HepG2 (cell line): Measurements from ENCODE around the gene UCKL1. TPM values are rescaled to one million over a fixed set of nuclear protein-coding genes. Genes with fewer than 3 reads are reported as not detected.

Experiments
- CHD4 ChIP-seq: fragments of 200-600 bp; sonication (generic); IDR thresholded peaks from 2 replicates; pipeline ENCODE4 v1.7.0; 2017; ENCODE audit warnings: mild to moderate bottlenecking, low read length, borderline replicate concordance
- IRF2 ChIP-seq: IDR thresholded peaks from 2 replicates; pipeline ENCODE4 v1.6.1; 2018; ENCODE audit warnings: missing genetic modification reagents, missing compliant biosample characterization
- RBM39 ChIP-seq: fragments of 200-400 bp; formaldehyde crosslinking; IDR thresholded peaks from one replicate; pipeline ENCODE4 v1.6.1; 2018; ENCODE audit warnings: antibody characterized with exemption, mild to moderate bottlenecking, low read depth, low read length; ENCODE audit not compliant: poor library complexity, severe bottlenecking
- SRY ChIP-seq: sonication (generic); formaldehyde crosslinking; IDR thresholded peaks from 2 replicates; pipeline ENCODE4 v1.8.0; 2022; ENCODE audit warnings: mild to moderate bottlenecking, missing genetic modification reagents
- TEF ChIP-seq: sonication (generic); formaldehyde crosslinking; IDR thresholded peaks from 2 replicates; pipeline ENCODE4 v1.5.0; 2020; ENCODE audit warnings: missing genetic modification reagents
- ZBTB39 ChIP-seq: sonication (generic); formaldehyde crosslinking; IDR thresholded peaks from 2 replicates; pipeline ENCODE4 v1.5.0; 2020; ENCODE audit warnings: missing genetic modification reagents
- ZC3H4 ChIP-seq: sonication (generic); formaldehyde crosslinking; IDR thresholded peaks from 2 replicates; pipeline ENCODE4 v1.4.0; 2020; ENCODE audit warnings: missing genetic modification reagents, borderline replicate concordance
- ZFP91 ChIP-seq: sonication (generic); formaldehyde crosslinking; IDR thresholded peaks from 2 replicates; pipeline ENCODE4 v1.9.0; 2022; ENCODE audit warnings: missing genetic modification reagents, mild to moderate bottlenecking, borderline replicate concordance
- ZNF318 ChIP-seq: sonication (generic); formaldehyde crosslinking; IDR thresholded peaks from 2 replicates; pipeline ENCODE4 v1.4.0; 2020; ENCODE audit warnings: mild to moderate bottlenecking, missing genetic modification reagents
- ZNF383 ChIP-seq: sonication (generic); formaldehyde crosslinking; IDR thresholded peaks from 2 replicates; pipeline ENCODE4 v1.4.0; 2020; ENCODE audit warnings: missing genetic modification reagents, mild to moderate bottlenecking, borderline replicate concordance
- ZNF615 ChIP-seq: sonication (generic); formaldehyde crosslinking; IDR thresholded peaks from 2 replicates; pipeline ENCODE4 v1.5.0; 2020; ENCODE audit warnings: mild to moderate bottlenecking, missing genetic modification reagents, borderline replicate concordance
- ZNF703 ChIP-seq: sonication (generic); formaldehyde crosslinking; IDR thresholded peaks from 2 replicates; pipeline ENCODE4 v1.5.1; 2020; ENCODE audit warnings: missing genetic modification reagents, mild to moderate bottlenecking, moderate library complexity, borderline replicate concordance
- ZNF784 ChIP-seq: sonication (generic); formaldehyde crosslinking; IDR thresholded peaks from 2 replicates; pipeline ENCODE4 v1.5.1; 2020; ENCODE audit warnings: missing genetic modification reagents, mild to moderate bottlenecking, borderline replicate concordance
- polyA plus RNA-seq, 8 experiments: library from polyadenylated mRNA; depleted of rRNA in 3 of 8; stranded (reverse) in 7 of 8; unstranded in 1 of 8; fragments of >200 nt; fragmentation: Illumina TruSeq in 4 of 8; extraction: Trizol in 4 of 8; gene quantifications; 2 replicates each; pipeline versions ENCODE4 v1.2.1 to v1.2.3, GENCODE V29; 2011 to 2016; ENCODE audit warnings: low read depth in 4 of 8, missing spikeins in 1 of 8, mixed read lengths in 1 of 8; ENCODE audit not compliant: insufficient read depth in 1 of 8
- total RNA-seq, 5 experiments: library from RNA; depleted of rRNA; stranded (reverse); fragments of >200 nt; fragmentation: Illumina TruSeq; extraction: Trizol; gene quantifications; 2 replicates each; pipeline ENCODE4 v1.2.3, GENCODE V29; 2016; ENCODE audit warnings: low read depth in 1 of 5

Gene UCKL1
- total and polyA plus RNA-seq, 2 of the 13 experiments (the other 11 are each of a cell fraction or from before 2014, with no cell fraction given), result 50.2 to 126 TPM

GRCh38 chr20:63968928-63969760 is 12.9 kb upstream of the UCKL1 start (continued):
- TF ChIP-seq ZBTB39 (CRISPR knock-in tag) (no peak), RBM39 (peak; percentile 29), SRY (CRISPR knock-in tag) (peak; percentile 85; the same call in 1 of the 2 replicates), ZNF615 (CRISPR knock-in tag) (no peak), CHD4 (peak; percentile 11), ZNF703 (CRISPR knock-in tag) (0 out of 2 replicates have a peak, but pooled peaks have one; percentile 77), TEF (CRISPR knock-in tag) (no peak), ZC3H4 (CRISPR knock-in tag) (no peak), ZNF318 (CRISPR knock-in tag) (0 out of 2 replicates have a peak, but pooled peaks have one; percentile 58), ZFP91 (CRISPR knock-in tag) (peak; percentile 78), IRF2 (CRISPR knock-in tag) (peak; percentile 57; the same call in 1 of the 2 replicates), ZNF784 (no peak), ZNF383 (no peak)
